NCI-H1436 (cell line): ENCODE measurements around the gene UBE2D2.
"Not testable (repeated sequence)": the region's sequence is repeated elsewhere in the genome, so short reads cannot be mapped to it uniquely, and the experiment has no call there.

ENCODE experiments used
- DNase-seq: peaks from one replicate; lab custom pipeline; 2025; lab: John Stamatoyannopoulos, UW

The UBE2D2 gene

DNA sequence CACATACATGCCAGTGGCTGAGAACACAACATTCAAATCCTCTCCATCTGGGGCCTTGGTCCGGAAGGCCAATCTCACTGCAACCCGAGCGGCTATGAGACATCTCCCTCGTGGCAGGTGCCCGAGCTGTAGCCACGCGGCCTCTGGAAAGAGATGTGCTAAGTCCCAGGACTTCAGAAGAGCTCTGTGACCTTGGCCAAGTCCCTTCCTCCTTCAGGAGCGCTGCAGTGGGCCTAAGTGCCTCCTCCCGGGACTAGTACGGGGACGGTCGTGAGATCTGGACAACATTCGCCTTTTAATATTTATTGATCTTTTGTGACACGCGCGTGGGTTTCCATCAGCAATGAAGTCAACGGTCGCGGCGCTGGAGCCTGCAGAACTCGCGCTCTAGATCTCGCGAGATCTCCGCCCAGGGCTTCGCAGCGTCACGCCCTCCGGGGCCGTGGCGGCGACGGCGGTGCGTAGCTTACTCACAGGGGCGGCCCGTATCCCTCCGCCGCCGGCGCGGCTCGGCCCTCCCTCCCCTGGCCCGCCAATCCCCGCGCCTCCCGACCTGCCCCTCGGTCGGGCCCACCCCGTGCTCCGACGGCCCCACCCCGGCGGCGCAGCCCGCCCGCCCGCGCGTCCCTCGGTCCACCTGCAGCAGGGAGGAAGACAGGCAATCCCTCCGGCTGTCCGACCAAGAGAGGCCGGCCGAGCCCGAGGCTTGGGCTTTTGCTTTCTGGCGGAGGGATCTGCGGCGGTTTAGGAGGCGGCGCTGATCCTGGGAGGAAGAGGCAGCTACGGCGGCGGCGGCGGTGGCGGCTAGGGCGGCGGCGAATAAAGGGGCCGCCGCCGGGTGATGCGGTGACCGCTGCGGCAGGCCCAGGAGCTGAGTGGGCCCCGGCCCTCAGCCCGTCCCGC lies at the start of gene UBE2D2:
TSS of gene UBE2D2 (plus strand) at position 588 of the 903 bp plus-strand sequence. CDS start 453 bp downstream, outside the sequence.
- peak; percentile 95 for DNase-seq

DNA sequence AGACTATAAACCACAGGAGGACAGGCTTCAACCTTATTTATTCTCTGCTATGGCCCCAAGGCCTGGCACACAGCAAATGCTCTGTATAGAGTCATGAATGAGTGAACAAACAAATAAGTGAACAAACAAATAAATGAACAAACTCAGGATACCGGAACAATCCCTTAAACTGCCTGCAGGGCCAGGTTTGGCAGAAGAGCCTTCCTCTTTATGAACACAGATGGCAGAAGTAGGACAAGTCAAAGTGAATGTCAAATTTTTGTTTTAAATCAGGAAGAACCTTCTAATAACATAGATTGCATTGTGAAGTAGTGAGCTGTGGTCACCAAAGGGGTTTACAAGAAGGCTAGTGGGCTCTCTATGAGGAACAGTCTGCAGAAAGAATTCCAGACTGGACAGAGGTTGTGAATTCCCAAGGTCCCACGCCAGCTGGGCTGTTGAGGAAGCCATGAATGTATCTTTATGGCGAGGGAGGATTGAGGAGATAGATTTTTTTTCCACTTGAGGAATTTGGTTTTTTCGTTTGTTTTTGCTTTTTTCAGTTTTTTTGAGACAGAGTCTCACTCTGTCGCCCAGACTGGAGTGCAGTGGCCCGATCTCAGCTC lies 48.3 kb upstream of the UBE2D2 start:
- DNase-seq: no peak

DNA sequence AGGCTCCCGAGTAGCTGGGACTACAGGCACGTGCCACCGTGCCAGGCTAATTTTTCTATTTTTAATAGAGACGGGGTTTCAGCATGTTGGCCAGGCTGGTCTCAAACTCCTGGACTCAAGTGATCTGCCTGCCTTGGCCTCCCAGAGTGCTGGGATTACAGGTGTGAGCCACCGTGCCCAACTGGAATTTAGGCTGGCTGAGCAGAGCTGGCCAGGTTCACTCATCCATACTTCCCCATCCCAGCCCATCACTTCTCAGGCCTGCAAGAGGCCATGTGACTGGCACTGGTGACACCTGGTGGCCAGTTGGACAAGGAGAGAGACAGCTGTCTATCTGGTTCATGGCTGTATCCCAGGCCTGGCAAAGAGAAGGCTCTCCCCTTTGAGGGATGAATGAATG lies 47.7 kb upstream of the UBE2D2 start:
- peak; percentile 70 for DNase-seq

DNA sequence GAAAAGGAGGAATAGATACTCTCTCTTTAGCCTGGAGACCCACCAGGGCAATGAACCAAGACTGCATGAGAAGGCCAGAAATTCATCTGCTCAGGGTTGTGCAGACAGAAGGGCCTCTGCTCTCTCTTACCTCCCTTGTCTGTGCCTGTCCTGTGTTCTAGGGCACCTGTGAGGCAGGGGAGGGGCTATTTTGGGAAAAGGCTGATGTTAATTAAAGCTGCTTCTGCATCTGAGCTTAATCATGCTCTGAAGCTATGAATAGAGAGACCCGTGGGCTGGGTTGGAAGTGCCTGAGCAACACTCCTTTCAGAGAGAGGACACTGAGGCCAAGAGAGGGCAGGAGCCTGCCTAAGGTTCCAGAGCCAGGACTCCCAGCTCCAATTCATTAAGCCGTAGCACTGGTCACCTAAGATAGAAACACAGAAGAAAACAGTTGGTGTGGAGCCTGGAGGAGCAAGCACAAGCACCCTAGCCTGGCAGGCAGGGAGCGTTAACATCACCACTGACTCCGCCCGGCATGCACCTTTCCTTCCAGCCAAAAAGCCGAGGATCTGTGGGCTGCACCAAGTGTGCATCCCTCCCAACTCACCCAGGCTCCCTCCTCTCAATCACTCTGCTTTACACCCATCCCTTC lies 47.2 kb upstream of the UBE2D2 start:
- no peak for DNase-seq

DNA sequence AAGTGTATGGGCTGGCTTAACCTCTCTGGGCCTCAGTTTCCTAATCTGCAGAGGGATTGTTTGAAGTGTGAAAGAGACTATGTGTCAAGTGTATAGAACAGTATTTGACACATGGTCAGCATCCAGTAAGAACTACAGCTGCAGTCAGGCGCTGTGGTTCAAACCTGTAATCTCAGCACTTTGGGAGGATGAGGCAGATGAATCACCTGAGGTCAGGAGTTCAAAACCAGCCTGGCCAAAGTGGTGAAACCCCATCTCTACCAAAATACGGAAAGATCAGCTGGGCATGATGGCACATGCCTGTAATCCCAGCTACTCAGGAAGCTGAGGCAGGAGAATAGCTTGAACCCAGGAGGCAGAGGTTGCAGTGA lies 46.7 kb upstream of the UBE2D2 start:
- DNase-seq: no peak

DNA sequence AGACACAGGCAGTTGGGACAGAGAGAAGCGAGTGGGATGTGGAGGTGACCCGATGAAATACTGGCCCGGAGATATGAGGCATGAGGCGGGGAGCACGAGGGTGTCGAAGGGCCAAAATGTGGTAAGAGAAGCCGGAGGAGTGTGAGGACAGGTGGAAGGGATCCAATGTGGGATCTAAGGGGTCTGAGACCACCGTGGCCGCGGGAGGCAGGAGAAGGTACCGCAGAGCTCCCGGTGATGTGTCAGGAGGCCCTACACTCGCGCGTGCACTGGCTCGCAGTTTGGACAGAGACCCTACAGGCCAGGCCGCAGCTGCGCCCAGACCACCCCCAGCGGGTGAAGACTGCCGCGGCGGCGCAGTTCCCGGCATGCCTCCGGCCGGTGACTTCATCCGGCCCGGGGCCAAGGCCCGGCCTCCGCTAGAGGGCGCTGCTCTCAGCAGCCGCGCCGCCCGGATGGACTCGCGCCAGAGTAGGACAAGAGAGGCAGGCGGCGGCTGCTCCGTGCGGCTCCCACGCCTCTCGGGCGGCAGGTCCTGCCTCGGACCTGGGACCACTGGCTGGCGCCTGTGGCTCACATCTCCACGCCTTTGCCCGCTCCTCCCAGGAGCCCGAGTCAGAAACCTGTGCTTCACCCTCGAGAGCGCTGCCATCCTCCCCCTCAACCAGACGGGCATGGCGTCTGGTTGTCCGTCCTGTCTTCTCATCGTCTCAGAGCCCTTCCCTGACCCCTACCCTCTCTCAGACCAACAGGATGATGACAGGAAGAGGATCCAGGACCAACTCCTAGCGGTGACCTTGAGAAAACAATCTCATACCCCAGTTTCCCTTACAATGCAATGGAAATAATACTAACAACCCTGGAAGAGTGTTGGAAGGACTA lies 43.2 kb upstream of the UBE2D2 start:
- DNase-seq: peak; percentile 82

DNA sequence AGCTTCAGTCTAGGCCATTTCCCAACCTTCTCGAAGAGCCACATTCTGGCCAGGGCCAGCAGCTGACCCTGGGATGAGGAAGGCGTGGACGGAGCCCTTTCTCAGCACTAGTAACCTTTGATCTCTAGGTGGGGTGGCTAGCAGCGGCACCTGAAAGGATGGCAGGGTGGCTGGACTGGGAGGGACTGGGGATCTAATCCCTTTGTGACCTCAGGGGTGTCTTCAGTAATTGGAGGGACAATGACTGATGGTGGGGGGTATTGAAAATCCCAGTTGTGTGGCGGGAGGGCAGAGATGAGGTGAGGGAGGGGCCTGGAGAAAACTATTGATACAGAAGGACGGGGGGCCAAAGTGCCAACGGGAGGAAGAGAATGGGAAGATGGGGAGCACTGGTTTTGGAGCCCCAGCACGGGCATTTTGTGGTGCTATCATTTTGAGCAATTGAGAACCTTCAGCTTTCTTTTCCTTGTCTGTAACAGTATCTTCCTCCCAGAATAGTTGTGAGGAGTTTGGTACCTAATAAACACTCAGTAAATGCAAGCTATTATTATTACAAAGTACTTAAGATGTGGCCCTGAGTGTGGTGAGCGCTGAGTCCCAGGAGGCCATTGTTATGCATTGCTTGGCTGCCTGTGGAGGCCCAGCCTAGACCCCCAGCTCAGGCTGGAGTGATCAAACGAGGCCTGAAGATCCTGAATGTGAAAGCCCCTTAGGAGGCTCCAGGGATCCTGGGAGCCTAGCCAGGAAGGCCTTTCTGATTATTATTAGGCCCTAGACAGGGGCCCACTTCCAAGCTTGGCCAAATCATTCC lies 37.3 kb upstream of the UBE2D2 start:
- DNase-seq: no peak

DNA sequence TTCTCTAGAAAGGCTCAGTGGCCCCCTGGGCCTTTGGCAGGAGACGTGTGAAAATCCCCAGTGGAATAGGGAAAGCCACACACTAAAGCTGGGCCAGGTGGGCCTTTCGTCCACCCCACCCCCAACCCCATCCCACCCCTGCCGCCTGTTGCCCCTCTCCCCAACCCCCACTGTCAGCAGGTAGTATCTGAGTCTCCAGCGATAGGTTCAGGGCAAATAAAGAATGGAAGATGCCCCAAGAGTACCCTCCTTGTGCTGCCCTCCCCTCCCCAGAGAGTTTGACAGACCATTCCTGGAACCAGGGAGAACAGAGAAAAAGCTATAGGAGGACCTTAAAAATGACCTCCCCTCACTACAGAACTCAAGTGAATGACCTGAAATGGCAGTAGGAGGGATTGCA lies 36.7 kb upstream of the UBE2D2 start:
- no peak for DNase-seq

DNA sequence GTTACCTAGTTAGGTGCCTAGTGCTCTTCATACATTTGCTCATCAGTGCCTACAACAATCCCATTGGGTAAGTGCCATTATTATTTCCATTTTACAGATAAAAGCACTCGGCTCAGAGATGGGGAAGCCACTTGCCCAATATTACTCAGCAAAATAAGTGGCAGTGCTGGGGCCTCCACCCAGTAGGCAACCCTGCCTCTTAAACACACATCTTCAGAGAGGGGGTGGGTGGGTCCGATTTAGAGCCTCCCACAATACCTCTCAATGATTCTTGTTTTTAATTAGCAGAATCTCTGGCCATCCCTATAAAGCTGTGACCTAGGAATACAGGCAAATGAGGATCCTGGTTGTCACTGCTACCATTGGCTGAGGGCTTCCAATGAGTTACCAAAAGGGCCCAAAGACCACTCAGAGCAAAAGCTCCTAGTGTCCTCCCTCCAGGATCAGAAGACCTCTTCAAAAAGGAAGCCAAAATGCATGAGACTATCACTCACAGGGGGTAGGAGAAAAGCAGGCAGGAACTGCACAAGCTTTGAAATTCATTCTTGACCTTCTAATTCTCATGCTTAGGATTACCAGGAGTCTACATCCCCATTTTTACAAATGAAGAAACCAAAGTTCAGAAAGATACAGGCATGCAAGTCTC lies 36.1 kb upstream of the UBE2D2 start:
- DNase-seq: no peak

DNA sequence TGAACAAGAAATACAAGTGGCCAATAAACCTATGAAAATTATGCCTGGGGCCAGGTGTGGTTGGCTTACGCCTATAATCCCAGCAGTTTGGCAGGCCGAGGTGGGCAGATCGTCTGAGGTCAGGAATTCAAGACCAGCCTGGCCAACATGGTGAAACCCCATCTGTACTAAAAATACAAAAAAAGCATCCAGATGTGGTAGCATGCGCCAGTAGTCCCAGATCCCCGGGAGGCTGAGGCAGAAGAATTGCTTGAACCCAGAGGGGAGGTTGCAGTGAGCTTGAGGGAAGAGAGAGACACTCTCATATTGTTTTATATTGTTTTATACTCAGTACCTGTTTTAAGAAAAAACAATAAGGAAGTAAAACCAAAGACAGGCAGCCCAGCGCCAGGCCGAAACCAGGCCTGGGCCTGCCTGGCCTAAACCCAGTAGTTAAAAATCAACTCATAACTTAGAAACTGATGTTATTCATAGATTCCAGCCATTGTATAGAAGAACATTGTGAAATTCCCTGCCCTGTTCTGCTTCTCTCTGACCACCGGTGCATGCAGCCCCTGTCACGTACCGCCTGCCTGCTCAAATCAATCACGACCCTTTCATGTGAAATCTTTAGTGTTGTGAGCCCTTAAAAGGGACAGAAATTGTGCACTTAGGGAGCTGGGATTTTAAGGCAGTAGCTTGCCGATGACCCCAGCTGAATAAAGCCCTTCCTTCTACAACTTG lies 35.4 kb upstream of the UBE2D2 start:
- DNase-seq: not testable (repeated sequence)

DNA sequence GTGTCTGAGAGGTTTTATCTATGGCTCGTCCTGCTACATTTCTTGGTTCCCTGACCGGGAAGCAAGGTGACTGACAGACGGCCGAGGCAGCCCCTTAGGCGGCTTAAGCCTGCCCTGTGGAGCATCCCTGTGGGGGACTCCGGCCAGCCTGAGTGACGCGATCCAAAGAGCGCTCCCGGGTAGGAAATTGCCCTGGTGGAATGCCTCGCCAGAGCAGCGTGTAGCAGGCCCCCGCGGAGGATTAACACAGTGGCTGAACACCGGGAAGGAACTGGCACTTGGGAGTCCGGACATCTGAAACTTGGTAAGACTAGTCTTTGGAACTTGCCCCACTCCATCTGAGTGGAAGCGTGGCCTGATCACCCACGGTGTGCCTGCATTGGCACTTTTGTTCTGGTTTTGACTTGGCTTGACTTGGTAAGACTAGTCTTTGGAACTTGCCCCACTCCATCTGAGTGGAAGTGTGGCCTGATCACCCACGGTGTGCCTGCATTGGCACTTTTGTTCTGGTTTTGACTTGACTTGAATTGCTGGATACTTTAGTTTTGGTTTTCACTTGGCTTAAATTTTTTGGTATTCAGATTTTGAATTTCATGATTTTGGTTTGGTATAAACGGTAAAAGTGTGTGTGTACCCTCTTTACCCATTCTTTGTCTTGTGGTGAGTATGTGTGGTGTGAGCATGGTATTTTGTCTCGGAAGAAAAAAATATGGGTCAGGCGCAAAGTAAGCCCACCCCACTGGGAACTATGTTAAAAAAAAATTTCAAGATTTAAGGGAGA lies 34.6 kb upstream of the UBE2D2 start:
- not testable (repeated sequence) for DNase-seq

DNA sequence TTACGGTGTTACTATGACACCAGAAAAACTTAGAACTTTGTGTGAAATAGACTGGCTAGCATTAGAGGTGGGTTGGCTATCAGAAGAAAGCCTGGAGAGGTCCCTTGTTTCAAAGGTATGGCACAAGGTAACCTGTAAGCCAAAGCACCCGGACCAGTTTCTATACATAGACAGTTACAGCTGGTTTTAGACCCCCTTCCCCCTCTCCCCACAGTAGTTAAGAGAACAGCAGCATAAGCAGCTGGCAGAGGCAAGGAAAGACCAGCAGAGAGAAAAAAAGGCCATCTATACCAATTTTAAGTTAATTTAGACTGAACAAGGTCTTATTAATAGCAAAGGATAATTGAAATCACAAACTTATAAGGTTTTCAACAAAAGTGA lies 34.1 kb upstream of the UBE2D2 start:
- not testable (repeated sequence) for DNase-seq

DNA sequence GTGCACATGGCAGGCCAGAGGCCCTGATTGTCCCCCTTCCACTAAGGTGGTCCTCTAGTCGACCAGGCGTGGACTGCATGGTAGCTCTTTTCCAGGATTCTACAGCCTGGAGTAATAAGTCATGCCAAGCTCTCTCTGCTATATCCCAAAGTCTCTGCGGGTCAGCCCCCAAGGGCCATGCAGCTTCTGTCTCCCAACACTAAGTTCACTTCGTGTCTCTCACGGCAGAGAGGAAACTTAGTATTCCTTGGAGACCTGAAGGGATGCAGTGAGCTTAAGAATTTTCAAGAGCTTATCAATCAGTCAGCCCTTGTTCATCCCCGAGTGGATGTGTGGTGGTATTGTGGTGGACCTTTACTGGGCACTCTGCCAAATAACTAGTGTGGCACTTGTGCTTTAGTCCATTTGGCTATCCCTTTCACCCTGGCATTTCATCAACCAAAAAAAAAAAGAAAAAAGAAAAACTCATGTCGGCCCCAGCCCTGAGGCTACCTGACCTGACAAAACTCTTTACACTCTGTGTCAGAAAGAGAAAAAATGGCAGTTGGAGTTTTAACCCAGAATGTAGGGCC lies 33.2 kb upstream of the UBE2D2 start:
- DNase-seq: not testable (repeated sequence)

DNA sequence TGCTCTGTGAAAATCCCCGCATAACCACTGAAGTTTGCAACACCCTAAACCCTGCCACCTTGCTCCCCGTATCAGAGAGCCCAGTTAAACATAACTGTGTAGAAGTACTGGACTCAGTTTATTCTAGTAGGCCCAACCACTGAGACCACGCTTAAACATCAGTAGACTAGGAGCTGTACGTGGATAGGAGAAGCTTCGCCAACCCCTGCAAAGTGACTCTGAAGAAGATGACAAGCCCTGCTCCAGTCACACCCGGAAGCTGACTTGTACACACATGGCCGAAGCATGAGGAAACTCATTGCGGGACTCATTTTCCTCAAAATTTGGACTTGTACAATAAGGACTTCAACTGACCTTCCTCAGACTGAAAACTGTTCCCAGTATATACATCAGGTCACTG lies 32.4 kb upstream of the UBE2D2 start:
- not testable (repeated sequence) for DNase-seq

DNA sequence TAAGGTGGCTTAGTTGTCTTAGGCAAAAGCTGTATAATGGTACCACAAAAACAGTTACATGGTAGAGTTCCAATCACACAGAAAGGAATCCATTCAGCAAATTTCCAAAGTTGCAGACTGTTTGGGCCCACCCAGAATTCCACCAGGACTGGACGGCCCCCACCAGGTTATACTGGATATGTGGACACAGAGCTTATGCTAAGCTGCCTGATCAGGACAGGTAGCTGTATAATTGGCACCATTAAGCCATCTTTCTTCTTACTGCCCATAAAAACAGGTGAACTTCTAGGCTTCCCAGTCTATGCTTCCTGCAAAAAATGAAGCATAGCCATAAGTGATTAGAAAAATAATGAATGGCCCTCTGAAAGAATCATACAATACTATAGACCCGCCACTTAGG lies 31.1 kb upstream of the UBE2D2 start:
- not testable (repeated sequence) for DNase-seq

DNA sequence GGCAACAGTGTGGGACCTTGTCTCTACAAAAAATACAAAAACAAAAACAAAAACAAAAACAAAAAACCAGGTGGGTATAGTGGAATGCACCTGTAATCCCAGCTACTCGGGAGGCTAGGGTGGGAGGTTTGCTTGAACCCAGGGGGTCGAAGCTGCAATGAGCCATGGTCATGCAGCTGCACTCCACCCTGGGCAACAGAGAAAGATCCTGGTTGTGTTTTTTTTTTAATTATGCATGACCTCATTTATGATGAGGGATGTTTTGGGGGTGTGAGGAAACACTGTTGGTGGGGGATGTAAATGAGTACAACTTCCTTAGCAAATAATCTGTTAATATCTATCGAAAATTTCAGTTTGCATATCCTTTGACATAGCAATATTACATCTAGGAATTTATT lies 29.4 kb upstream of the UBE2D2 start:
- DNase-seq: no peak

DNA sequence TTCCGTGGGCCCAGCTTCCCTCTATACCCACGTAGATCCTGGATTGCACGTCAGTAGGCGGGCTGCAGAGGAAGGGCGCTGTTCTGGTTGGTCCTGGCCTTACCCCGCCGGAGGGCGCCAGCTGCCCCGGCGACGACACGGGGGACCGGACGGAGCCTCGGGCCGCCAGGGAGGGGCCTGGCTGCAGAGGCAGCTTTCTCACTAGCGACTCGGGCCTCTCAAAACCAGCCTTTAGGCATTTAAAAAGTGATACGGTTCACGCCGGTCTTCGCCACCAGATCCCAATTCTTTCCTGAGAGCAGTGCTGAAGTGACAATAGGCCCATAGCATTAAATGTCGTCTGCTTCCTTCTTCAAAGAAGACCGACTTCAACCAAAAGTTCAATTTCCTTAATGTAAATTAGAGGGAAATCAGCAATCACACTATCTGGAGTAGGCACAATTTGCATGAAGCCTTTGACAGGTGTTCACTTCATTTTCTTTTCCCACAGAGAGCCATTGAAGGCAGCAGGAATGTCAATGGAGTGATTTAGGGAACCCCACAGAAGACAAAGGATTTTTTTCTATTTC lies 17.6 kb upstream of the UBE2D2 start:
- no peak for DNase-seq

DNA sequence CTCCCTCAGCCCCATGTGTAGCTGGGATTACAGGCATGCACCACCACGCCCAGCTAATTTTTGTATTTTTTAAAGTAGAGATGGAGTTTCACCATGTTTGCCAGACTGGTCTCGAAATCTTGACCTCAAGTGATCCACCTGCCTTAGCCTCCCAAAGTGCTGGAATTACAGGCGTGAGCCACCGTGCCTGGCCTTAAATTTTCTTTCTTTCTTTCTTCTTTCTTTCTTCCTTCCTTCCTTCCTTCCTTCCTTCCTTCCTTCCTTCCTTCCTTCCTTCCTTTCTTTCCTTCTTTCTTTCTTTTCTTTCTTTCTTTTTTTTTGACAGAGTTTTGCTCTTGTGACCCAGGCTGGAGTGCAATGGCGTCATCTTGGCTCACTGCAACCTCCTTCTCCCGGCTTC lies 14.5 kb upstream of the UBE2D2 start:
- not testable (repeated sequence) for DNase-seq
